CD4-positive, alpha-beta T cell (primary cell): Measurements from ENCODE around the gene AGTR2. TPM values are rescaled to one million over a fixed set of nuclear protein-coding genes. Genes with fewer than 3 reads are reported as not detected.

Source experiments
- ATAC-seq: fragments of 200-7000 bp; cut with Tn5 transposase; one replicate; pipeline ENCODE4 v1.10.0; 2022; ENCODE audit warnings: mild to moderate bottlenecking; ENCODE audit not compliant: poor library complexity
- CTCF ChIA-PET: fragments of 350-600 bp; sonication (Branson Sonifier 250); formaldehyde crosslinking; loops from one replicate; lab custom pipeline; 2021; ENCODE audit warnings: antibody characterized with exemption, inconsistent platforms; lab: Charles Lee
- POLR2A ChIA-PET: fragments of 350-600 bp; sonication (Branson Sonifier 250); formaldehyde crosslinking; loops from one replicate; lab custom pipeline; 2021; ENCODE audit warnings: antibody characterized with exemption, inconsistent platforms; lab: Charles Lee
- DNase-seq, 14 experiments: peaks; one replicate each; pipeline ENCODE4 v3.0.0-alpha.2; 2013 to 2020; ENCODE audit warnings: mixed read lengths in 2 of 14
- H3K27ac ChIP-seq, 2 donors: one replicate each; pipeline versions ENCODE4 v1.5.1 to v1.7.0; 2013; ENCODE audit warnings: low read length in 2 of 2, low read depth in 1 of 2, mild to moderate bottlenecking in 1 of 2
- H3K27me3 ChIP-seq, 2 experiments: 1 replicate in 1 of 2; 2 replicates in 1 of 2; pipeline versions ENCODE4 v1.6.1 to v1.7.0; 2013; ENCODE audit warnings: low read length in 2 of 2, control low read depth in 1 of 2, mild to moderate bottlenecking in 1 of 2, moderate library complexity in 1 of 2; ENCODE audit not compliant: insufficient read depth in 2 of 2, control insufficient read depth in 1 of 2
- H3K36me3 ChIP-seq: one replicate; pipeline ENCODE4 v1.6.1; 2013; ENCODE audit warnings: low read length, control low read depth; ENCODE audit not compliant: insufficient read depth
- H3K4me1 ChIP-seq: one replicate; pipeline ENCODE4 v1.6.1; 2013; ENCODE audit warnings: low read length, control low read depth; ENCODE audit not compliant: insufficient read depth
- H3K4me3 ChIP-seq: one replicate; pipeline ENCODE4 v1.5.1; 2013; ENCODE audit warnings: mild to moderate bottlenecking, low read length, moderate library complexity
- H3K9me3 ChIP-seq, 2 experiments: 1 replicate in 1 of 2; 2 replicates in 1 of 2; pipeline versions ENCODE4 v1.6.1 to v1.7.0; 2013; ENCODE audit warnings: low read length in 2 of 2, mild to moderate bottlenecking in 2 of 2, control low read depth in 1 of 2, moderate library complexity in 1 of 2; ENCODE audit not compliant: control insufficient read depth in 1 of 2, insufficient read depth in 1 of 2
- H3K27ac Mint-ChIP-seq: one replicate; pipeline ENCODE4 v1.8.0; 2020; ENCODE audit warnings: mixed read lengths
- H3K27me3 Mint-ChIP-seq: one replicate; pipeline ENCODE4 v1.8.0; 2021; ENCODE audit warnings: mixed read lengths
- H3K36me3 Mint-ChIP-seq: one replicate; pipeline ENCODE4 v1.8.0; 2021; ENCODE audit warnings: low read depth, mixed read lengths
- H3K4me1 Mint-ChIP-seq: one replicate; pipeline ENCODE4 v1.8.0; 2021; ENCODE audit warnings: low read depth, mixed read lengths
- H3K4me3 Mint-ChIP-seq: one replicate; pipeline ENCODE4 v1.8.0; 2020; ENCODE audit warnings: mild to moderate bottlenecking, mixed read lengths
- H3K9me3 Mint-ChIP-seq: one replicate; pipeline ENCODE4 v1.8.0; 2020; ENCODE audit warnings: mixed read lengths
- CTCF ChIP-seq: fragments of 200-600 bp; IDR thresholded peaks from one replicate; pipeline ENCODE4 v1.8.0; 2022; ENCODE audit warnings: antibody characterized with exemption, mild to moderate bottlenecking
- intact Hi-C, 2 experiments: fragments of 100-400 bp; cut with DNase I in 1 of 2; cut with micrococcal nuclease in 1 of 2; formaldehyde crosslinking; loops; one replicate each; pipeline versions ENCODE4 v1.15.1 to v1.9.0; 2023 to 2025; cut with DNase I, micrococcal nuclease
- total RNA-seq, 174 experiments: library from RNA in 2 of 174; stranded (reverse) in 2 of 174; gene quantifications; one replicate each; pipeline ENCODE4 v1.2.3 and lab custom pipeline; 2021 to 2026

The AGTR2 gene
- total RNA-seq, 2 experiments from 2014 or later = not detected

- Histone ChIP-seq H3K27ac (no peak overlapping the region), H3K36me3 (no peaks in the 10 kb centered on the region), H3K27me3 (no peaks in the 10 kb centered on the region), H3K4me3 (no peak overlapping the region), H3K9me3 (no peaks in the 10 kb centered on the region), H3K4me1 (no peaks in the 10 kb centered on the region)
- ChIA-PET CTCF (no interaction called here), POLR2A (no interaction called here)
- Mint-ChIP-seq H3K9me3 (peaks cover 2% of the 10 kb centered on the region), H3K4me3 (no peak overlapping the region), H3K36me3 (no peaks in the 10 kb centered on the region), H3K27ac (no peak overlapping the region), H3K27me3 (no peaks in the 10 kb centered on the region), H3K4me1 (no peaks in the 10 kb centered on the region)
- no peak for DNase-seq
- TF ChIP-seq CTCF = no peak
- intact Hi-C loops = no loop called here
- no peak for ATAC-seq
Measured at GRCh38 chrX:116172976-116173375, 2.4 kb downstream of the AGTR2 start.

GRCh38 chrX:116181300-116181699, 10.8 kb downstream of the AGTR2 start:
- intact Hi-C loops = no loop called here
- no peak overlapping the region for H3K27ac Mint-ChIP-seq
- H3K4me3 ChIP-seq = no peak overlapping the region
- DNase-seq (no peak), ATAC-seq (no peak)
- H3K9me3 ChIP-seq = peaks cover 0 to 8% of the 10 kb centered on the region in 2 experiments
- H3K36me3 ChIP-seq = no peaks in the 10 kb centered on the region
- no peak overlapping the region for H3K27ac ChIP-seq
- no peaks in the 10 kb centered on the region for H3K4me1 ChIP-seq
- ChIA-PET POLR2A (no interaction called here), CTCF (no interaction called here)
- H3K27me3 Mint-ChIP-seq = no peaks in the 10 kb centered on the region
- H3K9me3 Mint-ChIP-seq = peaks cover 4% of the 10 kb centered on the region
- H3K4me1 Mint-ChIP-seq = no peaks in the 10 kb centered on the region
- H3K27me3 ChIP-seq = no peaks in the 10 kb centered on the region
- no peak for TF ChIP-seq CTCF
- no peak overlapping the region for H3K4me3 Mint-ChIP-seq
- H3K36me3 Mint-ChIP-seq = no peaks in the 10 kb centered on the region

GRCh38 chrX:116185163-116185562, 14.6 kb downstream of the AGTR2 start:
- Histone ChIP-seq H3K27ac (no peak overlapping the region), H3K27me3 (no peaks in the 10 kb centered on the region), H3K36me3 (no peaks in the 10 kb centered on the region), H3K4me3 (no peak overlapping the region), H3K9me3 (peaks cover 0 to 8% of the 10 kb centered on the region in 2 experiments), H3K4me1 (no peaks in the 10 kb centered on the region)
- POLR2A ChIA-PET = no interaction called here
- H3K4me3 Mint-ChIP-seq = no peak overlapping the region
- intact Hi-C loops = no loop called here
- H3K27me3 Mint-ChIP-seq = no peaks in the 10 kb centered on the region
- CTCF ChIA-PET = no interaction called here
- no peak for ATAC-seq
- H3K9me3 Mint-ChIP-seq = peaks cover 8% of the 10 kb centered on the region
- TF ChIP-seq CTCF = no peak
- no peaks in the 10 kb centered on the region for H3K4me1 Mint-ChIP-seq
- H3K36me3 Mint-ChIP-seq = no peaks in the 10 kb centered on the region
- no peak overlapping the region for H3K27ac Mint-ChIP-seq
- DNase-seq = no peak
